SK-N-SH treated with all-trans-retinoic acid at 6 μM for 48 hours (cell line): ENCODE measurements around the gene GRIK4.

ENCODE experiments used
- ATAC-seq: fragments of 200-7000 bp; cut with Tn5 transposase; 3 replicates; pipeline ENCODE4 v1.9.1; 2020; ENCODE audit warnings: mild to moderate bottlenecking, moderate library complexity
- BACH2 ChIP-seq: fragments of 250-450 bp; sonication (Bioruptor Pico); IDR thresholded peaks from 2 replicates; pipeline ENCODE4 v1.9.0; 2021; ENCODE audit warnings: mild to moderate bottlenecking, borderline replicate concordance
- CREB5 ChIP-seq: fragments of 250-450 bp; sonication (Bioruptor Pico); IDR thresholded peaks from 2 replicates; pipeline ENCODE4 v1.5.1; 2020; ENCODE audit warnings: low read depth, mild to moderate bottlenecking, moderate library complexity
- CSRNP3 ChIP-seq: fragments of 250-450 bp; sonication (Bioruptor Pico); IDR thresholded peaks from 2 replicates; pipeline ENCODE4 v1.5.1; 2021; ENCODE audit warnings: mild to moderate bottlenecking, moderate library complexity
- ESRRG ChIP-seq: fragments of 250-450 bp; sonication (Bioruptor Pico); IDR thresholded peaks from 2 replicates; pipeline ENCODE4 v1.6.1; 2021; ENCODE audit warnings: mild to moderate bottlenecking
- GLIS3 ChIP-seq: fragments of 250-450 bp; sonication (Bioruptor Pico); IDR thresholded peaks from 2 replicates; pipeline ENCODE4 v1.5.0; 2020; ENCODE audit warnings: mild to moderate bottlenecking, moderate library complexity
- ISL1 ChIP-seq: fragments of 250-450 bp; sonication (Bioruptor Pico); IDR thresholded peaks from 2 replicates; pipeline ENCODE4 v2.1.2; 2022; ENCODE audit warnings: mild to moderate bottlenecking, moderate library complexity
- OSR1 ChIP-seq: fragments of 250-450 bp; sonication (Bioruptor Pico); IDR thresholded peaks from 2 replicates; pipeline ENCODE4 v1.8.0; 2022; ENCODE audit warnings: moderate library complexity, mild to moderate bottlenecking, inconsistent platforms
- POU6F1 ChIP-seq: fragments of 250-450 bp; sonication (Bioruptor Pico); IDR thresholded peaks from 2 replicates; pipeline ENCODE4 v1.8.0; 2021; ENCODE audit warnings: low read depth, mild to moderate bottlenecking, moderate library complexity, borderline replicate concordance
- PPARA ChIP-seq: fragments of 250-450 bp; sonication (Bioruptor Pico); IDR thresholded peaks from 2 replicates; pipeline ENCODE4 v1.5.0; 2020; ENCODE audit warnings: mild to moderate bottlenecking, borderline replicate concordance
- RARB ChIP-seq: fragments of 250-450 bp; sonication (Bioruptor Pico); IDR thresholded peaks from 2 replicates; pipeline ENCODE4 v1.8.0; 2021; ENCODE audit warnings: mild to moderate bottlenecking, moderate library complexity
- SNAI2 ChIP-seq: fragments of 250-450 bp; sonication (Bioruptor Pico); IDR thresholded peaks from 2 replicates; pipeline ENCODE4 v1.5.0; 2020; ENCODE audit warnings: mild to moderate bottlenecking, moderate library complexity
- TSHZ2 ChIP-seq: fragments of 250-450 bp; sonication (Bioruptor Pico); IDR thresholded peaks from 2 replicates; pipeline ENCODE4 v1.5.0; 2020; ENCODE audit warnings: mild to moderate bottlenecking, moderate library complexity
- ZC3H10 ChIP-seq: fragments of 250-450 bp; sonication (Bioruptor Pico); IDR thresholded peaks from 2 replicates; pipeline ENCODE4 v1.5.1; 2021; ENCODE audit warnings: mild to moderate bottlenecking, moderate library complexity
- ZFP3 ChIP-seq: fragments of 250-450 bp; sonication (Bioruptor Pico); IDR thresholded peaks from 2 replicates; pipeline ENCODE4 v1.5.0; 2020; ENCODE audit warnings: mild to moderate bottlenecking, moderate library complexity
- ZFP30 ChIP-seq: fragments of 450-650 bp; formaldehyde crosslinking; IDR thresholded peaks from 2 replicates; pipeline ENCODE4 v1.5.0; 2022; ENCODE audit warnings: mild to moderate bottlenecking, moderate library complexity
- ZNF565 ChIP-seq: fragments of 450-650 bp; formaldehyde crosslinking; conservative IDR thresholded peaks from 2 replicates; pipeline ENCODE4 v1.5.0; 2020; ENCODE audit warnings: low read depth, mild to moderate bottlenecking, moderate library complexity
- ZNF70 ChIP-seq: fragments of 450-650 bp; formaldehyde crosslinking; IDR thresholded peaks from 2 replicates; pipeline ENCODE4 v1.5.0; 2020; ENCODE audit warnings: mild to moderate bottlenecking, moderate library complexity
- TF ChIP-seq, protein P1 (sequence below): fragments of 250-450 bp; sonication (Bioruptor Pico); IDR thresholded peaks from 2 replicates; pipeline ENCODE4 v1.8.0; 2020; ENCODE audit warnings: mild to moderate bottlenecking, moderate library complexity, borderline replicate concordance

The GRIK4 gene

GRCh38 chr11:120818097-120818496, 306.5 kb downstream of the GRIK4 start:
- TF ChIP-seq GLIS3 (CRISPR knock-in tag) = no peak
- TF ChIP-seq SNAI2 (CRISPR knock-in tag) = no peak
- no peak for ATAC-seq

GRCh38 chr11:120819003-120819402, 307.5 kb downstream of the GRIK4 start:
- TF ChIP-seq ZC3H10 (CRISPR knock-in tag) (no peak), ESRRG (CRISPR knock-in tag) (no peak), CREB5 (CRISPR knock-in tag) (no peak), ISL1 (CRISPR knock-in tag) (no peak)
- no peak for ATAC-seq

DNA sequence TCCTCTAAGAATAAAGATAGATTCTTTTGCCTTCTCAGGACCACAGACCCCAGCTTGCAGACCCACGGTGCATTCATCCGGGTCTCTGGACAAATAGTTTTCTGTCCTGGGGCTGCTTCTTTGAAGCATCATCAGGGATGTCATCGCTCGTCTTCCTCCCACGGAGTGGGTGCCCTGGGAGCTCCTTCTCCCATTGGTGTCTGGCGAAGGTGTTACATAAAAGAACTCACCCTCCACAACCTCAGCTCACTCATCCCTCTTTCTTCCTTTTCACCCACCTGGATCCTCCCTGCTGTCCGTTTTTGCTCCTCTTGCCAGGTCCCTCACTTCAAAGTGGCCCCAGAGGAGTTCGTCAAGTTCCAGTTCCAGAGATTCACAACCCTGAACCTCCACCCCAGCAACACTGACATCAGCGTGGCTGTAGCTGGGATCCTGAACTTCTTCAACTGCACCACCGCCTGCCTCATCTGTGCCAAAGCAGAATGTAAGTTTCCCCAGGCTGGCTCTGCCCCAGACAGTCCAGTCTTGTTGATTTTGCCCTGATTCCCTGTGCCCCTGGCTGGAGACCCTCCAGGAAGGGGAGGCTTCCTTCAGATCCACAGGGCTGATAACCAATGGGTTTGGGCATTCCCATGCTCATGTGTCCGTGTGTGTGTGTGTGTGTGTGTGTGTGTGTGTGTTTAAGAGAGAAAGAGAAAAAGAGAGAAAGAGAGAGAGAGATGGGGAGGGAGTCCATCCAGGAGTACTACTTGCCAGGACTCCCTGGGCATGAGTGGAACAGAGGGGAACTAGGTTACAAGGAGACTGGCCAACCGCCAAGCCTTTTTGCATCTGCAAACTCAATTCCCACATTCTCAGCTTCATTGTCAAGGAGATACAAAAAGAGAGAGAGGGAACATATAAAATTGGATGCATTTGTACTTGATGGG, 308.2 kb downstream of the GRIK4 start:
- TF ChIP-seq, protein P1, sequence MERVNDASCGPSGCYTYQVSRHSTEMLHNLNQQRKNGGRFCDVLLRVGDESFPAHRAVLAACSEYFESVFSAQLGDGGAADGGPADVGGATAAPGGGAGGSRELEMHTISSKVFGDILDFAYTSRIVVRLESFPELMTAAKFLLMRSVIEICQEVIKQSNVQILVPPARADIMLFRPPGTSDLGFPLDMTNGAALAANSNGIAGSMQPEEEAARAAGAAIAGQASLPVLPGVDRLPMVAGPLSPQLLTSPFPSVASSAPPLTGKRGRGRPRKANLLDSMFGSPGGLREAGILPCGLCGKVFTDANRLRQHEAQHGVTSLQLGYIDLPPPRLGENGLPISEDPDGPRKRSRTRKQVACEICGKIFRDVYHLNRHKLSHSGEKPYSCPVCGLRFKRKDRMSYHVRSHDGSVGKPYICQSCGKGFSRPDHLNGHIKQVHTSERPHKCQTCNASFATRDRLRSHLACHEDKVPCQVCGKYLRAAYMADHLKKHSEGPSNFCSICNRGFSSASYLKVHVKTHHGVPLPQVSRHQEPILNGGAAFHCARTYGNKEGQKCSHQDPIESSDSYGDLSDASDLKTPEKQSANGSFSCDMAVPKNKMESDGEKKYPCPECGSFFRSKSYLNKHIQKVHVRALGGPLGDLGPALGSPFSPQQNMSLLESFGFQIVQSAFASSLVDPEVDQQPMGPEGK (CRISPR knock-in tag) = no peak
- TF ChIP-seq OSR1 (CRISPR knock-in tag) (no peak), CSRNP3 (CRISPR knock-in tag) (no peak), ZC3H10 (CRISPR knock-in tag) (no peak), CREB5 (CRISPR knock-in tag) (no peak), ZNF70 (CRISPR knock-in tag) (no peak), PPARA (no peak), GLIS3 (CRISPR knock-in tag) (no peak), ZFP3 (no peak), ESRRG (CRISPR knock-in tag) (no peak), TSHZ2 (CRISPR knock-in tag) (no peak), RARB (no peak), POU6F1 (no peak), ZNF565 (no peak)
- no peak for ATAC-seq

- no peak for ATAC-seq
- no peak for TF ChIP-seq ZFP30 (CRISPR knock-in tag)
- TF ChIP-seq ZNF565 = no peak
- no peak for TF ChIP-seq BACH2 (CRISPR knock-in tag)
- TF ChIP-seq POU6F1 = no peak
- TF ChIP-seq ZNF70 (CRISPR knock-in tag) = no peak
- TF ChIP-seq GLIS3 (CRISPR knock-in tag) = no peak
- no peak for TF ChIP-seq TSHZ2 (CRISPR knock-in tag)
Measured at GRCh38 chr11:120823159-120823558, 311.6 kb downstream of the GRIK4 start.
